K562 (cell line): ENCODE results near the gene FBXO28. TPM values are rescaled to one million over a fixed set of nuclear protein-coding genes. Genes with fewer than 3 reads are reported as not detected.
A peak's percentile ranks its signal among the peaks of the same experiment; 100 is the strongest.

Source experiments
- ATAC-seq: fragments of 200-7000 bp; cut with Tn5 transposase; 3 replicates; pipeline ENCODE4 v1.9.1; 2020; ENCODE audit warnings: moderate library complexity
- BruUV-seq: library from RNA; stranded (reverse); fragments of 400-500 nt; replicated peaks from 2 replicates; lab custom pipeline; 2021; lab: Mats Ljungman, UMichigan
- CTCF ChIA-PET: fragments of 300-600 bp; formaldehyde crosslinking; extraction: SDS; loops from one replicate; lab custom pipeline; 2021; ENCODE audit warnings: low intra/inter-chr PET ratio; lab: Yijun Ruan, JAX
- POLR2A ChIA-PET: fragments of 300-600, 350-650 bp; sonication (Branson Sonifier 250); formaldehyde crosslinking; extraction: SDS; loops from one replicate; lab custom pipeline; 2021; ENCODE audit warnings: antibody characterized with exemption, inconsistent platforms; lab: Yijun Ruan, JAX
- DNase-seq, 4 experiments: peaks; one replicate each; pipeline versions ENCODE4 v3.0.0 to v3.0.0-alpha.2; 2011 to 2018; ENCODE audit warnings: low spot score in 3 of 4, mixed read lengths in 3 of 4; ENCODE audit errors: extremely low read depth in 1 of 4
- FAIRE-seq: peaks from 2 replicates; lab custom pipeline; 2011; peaks lifted over from hg19 to GRCh38; lab: Jason Lieb, UNC
- H2AFZ ChIP-seq: 2 replicates; pipeline ENCODE4 v1.6.0; 2011; ENCODE audit warnings: low read depth, low read length, control low read depth, inconsistent platforms
- H3K27ac ChIP-seq: fragments of 200-600 bp; 3 replicates; pipeline ENCODE4 v1.8.0; 2011; ENCODE audit warnings: low read depth, mild to moderate bottlenecking, control low read depth, inconsistent platforms, low read length, moderate library complexity, mixed read lengths; ENCODE audit errors: extremely low read depth
- H3K27me3 ChIP-seq, 2 experiments: fragments of 300-600 bp in 1 of 2; 2 replicates in 1 of 2; 3 replicates in 1 of 2; pipeline versions ENCODE4 v1.6.0 to v1.8.0; 2011; ENCODE audit warnings: inconsistent platforms in 2 of 2, low read length in 2 of 2, mild to moderate bottlenecking in 1 of 2, mixed read lengths in 1 of 2, moderate library complexity in 1 of 2; ENCODE audit not compliant: control insufficient read depth in 2 of 2, insufficient read depth in 2 of 2
- H3K36me3 ChIP-seq: fragments of 300-600 bp; 3 replicates; pipeline ENCODE4 v1.8.0; 2011; ENCODE audit warnings: mild to moderate bottlenecking, low read length, inconsistent platforms; ENCODE audit not compliant: control insufficient read depth, insufficient read depth
- H3K4me1 ChIP-seq, 2 experiments: fragments of 200-600 bp in 1 of 2; replicated peaks in 1 of 2; 2 replicates in 1 of 2; 3 replicates in 1 of 2; pipeline versions ENCODE4 v1.5.1 to v1.8.0; 2011; ENCODE audit warnings: inconsistent platforms in 2 of 2, low read length in 2 of 2, mild to moderate bottlenecking in 1 of 2, mixed read lengths in 1 of 2, moderate library complexity in 1 of 2; ENCODE audit not compliant: control insufficient read depth in 2 of 2, insufficient read depth in 2 of 2
- H3K4me2 ChIP-seq: 2 replicates; pipeline ENCODE4 v1.6.1; 2011; ENCODE audit warnings: low read length, control low read depth, inconsistent platforms, mixed read lengths; ENCODE audit not compliant: insufficient read depth
- H3K4me3 ChIP-seq: fragments of 200-600 bp; sonication (generic), shearing (Covaris generic); 2 replicates; pipeline ENCODE4 v1.5.1; 2016; ENCODE audit warnings: control low read depth, inconsistent platforms
- H3K79me2 ChIP-seq: fragments of 200-600 bp; 3 replicates; pipeline ENCODE4 v1.8.0; 2011; ENCODE audit warnings: low read length, inconsistent platforms; ENCODE audit not compliant: control insufficient read depth, insufficient read depth
- H3K9ac ChIP-seq, 2 experiments: 2 replicates each; pipeline versions ENCODE4 v1.6.0 to v1.6.1; 2011; ENCODE audit warnings: low read depth in 2 of 2, low read length in 2 of 2, control low read depth in 1 of 2, inconsistent platforms in 1 of 2, mild to moderate bottlenecking in 1 of 2, mixed read lengths in 1 of 2; ENCODE audit not compliant: insufficient read depth in 1 of 2
- H3K9me1 ChIP-seq: one replicate; pipeline ENCODE4 v1.6.0; 2011; ENCODE audit warnings: inconsistent platforms, mild to moderate bottlenecking, low read length, moderate library complexity; ENCODE audit not compliant: control insufficient read depth, insufficient read depth
- H3K9me3 ChIP-seq: replicated peaks from 2 replicates; pipeline ENCODE4 v1.5.1; 2011; ENCODE audit warnings: low read depth, low read length, inconsistent platforms; ENCODE audit not compliant: control insufficient read depth, insufficient read depth
- H4K20me1 ChIP-seq: replicated peaks from 2 replicates; pipeline ENCODE4 v1.6.1; 2011; ENCODE audit warnings: low read length, inconsistent platforms, mixed read lengths; ENCODE audit not compliant: control insufficient read depth, insufficient read depth
- ETS1 ChIP-seq: conservative IDR thresholded peaks from 2 replicates; pipeline ENCODE4 v1.6.1; 2011; ENCODE audit warnings: low read depth, mild to moderate bottlenecking, low read length; ENCODE audit not compliant: control insufficient read depth
- HLTF ChIP-seq: fragments of 450-650 bp; IDR thresholded peaks from 2 replicates; pipeline ENCODE4 v1.6.1; 2016
- PHTF2 ChIP-seq: fragments of 250-450 bp; sonication (Bioruptor Pico); IDR thresholded peaks from 2 replicates; pipeline ENCODE4 v1.5.0; 2021; ENCODE audit warnings: mild to moderate bottlenecking
- WGBS: fragments of 100-300 bp; shearing (Covaris generic); methylation state at CpG from one replicate; pipeline ENCODE4 v1.1.6; 2016; ENCODE audit warnings: low coverage, mixed read lengths; ENCODE audit not compliant: insufficient coverage; ENCODE audit errors: missing lambda C conversion rate; 5-methylcytosine and 5-hydroxymethylcytosine counted together
- in situ Hi-C: fragments of 300-500 bp; cut with MboI; formaldehyde crosslinking; loops from 4 replicates; pipeline ENCODE4 v1.15.0; 2018; ENCODE audit warnings: inconsistent platforms, mixed read lengths
- intact Hi-C: fragments of 100-400 bp; cut with micrococcal nuclease; formaldehyde crosslinking; loops from 2 replicates; pipeline ENCODE4 v1.14.2; 2022
- polyA plus RNA-seq, 8 experiments: library from polyadenylated mRNA; depleted of rRNA in 4 of 8; stranded (reverse) in 5 of 8; unstranded in 3 of 8; fragments of >200 nt; fragmentation: Nextera tagmentation in 2 of 8; fragmentation: Illumina TruSeq in 1 of 8; extraction: Ambion mirVana in 2 of 8; extraction: Trizol in 1 of 8; gene quantifications; 2 replicates each; pipeline versions ENCODE4 v1.2.1 to v1.2.3, GENCODE V29; 2011 to 2014; ENCODE audit warnings: inconsistent platforms in 1 of 8, missing spikeins in 1 of 8
- total RNA-seq, 7 experiments: library from RNA; depleted of rRNA in 6 of 7; stranded (reverse); fragments of >200 nt in 6 of 7; fragmentation: Illumina TruSeq in 2 of 7; extraction: Trizol in 2 of 7; gene quantifications; 2 replicates each; pipeline versions ENCODE4 v1.2.1 to v1.2.3, GENCODE V29; 2011 to 2021; ENCODE audit warnings: low replicate concordance in 1 of 7

The FBXO28 gene
- total and polyA plus RNA-seq, 9 of the 15 experiments (the other 6 are each of a cell fraction or from before 2014, with no cell fraction given): 4.1 to 34.8 (median 25.3) TPM

- CTCF ChIA-PET: no interaction called here
Measured at GRCh38 chr1:224185208-224185607, 71.3 kb downstream of the FBXO28 start.

More at GRCh38 chr1:224185208-224185607, 71.3 kb downstream of the FBXO28 start:
- H4K20me1 ChIP-seq: 0 out of 2 replicates have a peak, but pooled peaks cover 3% of the 10 kb centered on the region
- 84% methylated on average over 8 of the region's 8 CpGs for WGBS
- peaks cover 39% of the 10 kb centered on the region for H3K36me3 ChIP-seq
- in situ Hi-C loops: no loop called here
- intact Hi-C loops: no loop called here
- BruUV-seq: no TSS peak
- peak overlapping the region; percentile 79 for H3K4me2 ChIP-seq
- peaks cover 14 to 31% of the 10 kb centered on the region in 2 experiments; a peak in 4 of 5 replicates for H3K4me1 ChIP-seq
- no peaks in the 10 kb centered on the region for H3K9me1 ChIP-seq
- H2AFZ ChIP-seq: no peak overlapping the region
- no peak for DNase-seq
- H3K9me3 ChIP-seq: no peaks in the 10 kb centered on the region; the same call in 1 of the 2 replicates
- no peak for ATAC-seq
- POLR2A ChIA-PET: interaction anchor here (0.7 to 2.9 kb wide), 4 partner anchors 12 to 63 kb away, joined by 3 to 10 read pairs (median 6); no protein-coding TSS in a partner anchor
- peaks cover 70% of the 10 kb centered on the region for H3K79me2 ChIP-seq
- no peaks in the 10 kb centered on the region for H3K27me3 ChIP-seq
- no peak for TF ChIP-seq HLTF
- TF ChIP-seq PHTF2: no peak
- 0 out of 2 replicates have a peak, but pooled peaks have one; percentile 48 for TF ChIP-seq ETS1
- H3K4me3 ChIP-seq: peak overlapping the region; percentile 82; the same call in 1 of the 2 replicates
- H3K27ac ChIP-seq: no peak overlapping the region; the same call in 2 of the 3 replicates
- peak overlapping the region; percentile 62 to 91 for H3K9ac ChIP-seq
- no peak for FAIRE-seq
